Motor neuron (in vitro differentiated cells): Measurements from ENCODE around the gene TRANK1. TPM values are rescaled to one million over a fixed set of nuclear protein-coding genes. Genes with fewer than 3 reads are reported as not detected.

Experiments used
- ATAC-seq, 8 experiments: fragments of 200-7000 bp; cut with Tn5 transposase; replicated peaks in 6 of 8; 2 replicates each; pipeline ENCODE4 v1.8.0; 2021; ENCODE audit warnings: mild to moderate bottlenecking in 8 of 8, moderate library complexity in 8 of 8
- H3K27ac ChIP-seq, 2 donors: fragments of 250-450 bp; sonication (Bioruptor Pico); 2 replicates each; pipeline ENCODE4 v1.9.0; 2021; ENCODE audit warnings: antibody characterized with exemption in 2 of 2, mild to moderate bottlenecking in 2 of 2, moderate library complexity in 1 of 2
- H3K4me1 ChIP-seq, 2 donors: fragments of 250-450 bp; sonication (Bioruptor Pico); replicated peaks in 1 of 2; 2 replicates each; pipeline ENCODE4 v1.6.1; 2021; ENCODE audit warnings: antibody characterized with exemption in 2 of 2, mild to moderate bottlenecking in 2 of 2, moderate library complexity in 1 of 2
- H3K4me3 ChIP-seq, 5 donors: fragments of 250-450 bp; sonication (Bioruptor Pico); 2 replicates each; pipeline ENCODE4 v1.9.0; 2021; ENCODE audit warnings: antibody characterized with exemption in 5 of 5, mild to moderate bottlenecking in 5 of 5, moderate library complexity in 4 of 5
- WGBS, 10 experiments: fragments of 450-650 bp; shearing (Covaris generic); methylation state at CpG; one replicate each; pipeline ENCODE4 v1.0.0; 2022; 5-methylcytosine and 5-hydroxymethylcytosine counted together
- in situ Hi-C, 9 experiments: fragments of 400-800 bp; cut with MboI; loops; one replicate each; pipeline ENCODE4 v1.15.0; 2021; ENCODE audit warnings: low sequenced_read_pairs in 9 of 9, low pct_unique_long_range_greater_than_20kb in 2 of 9; ENCODE audit not compliant: unreplicated experiment in 9 of 9
- total RNA-seq, 8 experiments: library from RNA; unstranded; fragments of 300-600 nt; gene quantifications; 2 replicates each; pipeline versions ENCODE4 v1.2.3 to v1.2.4, GENCODE V29; 2022

The TRANK1 gene
- total RNA-seq, 8 experiments from 2014 or later: 0.37 to 22.8 (median 2.0) TPM

- in situ Hi-C loops: no loop called here
- 14 to 100% (median 80%) methylated on average over 1 to 2 of the region's 2 CpGs; no CpG with 5 or more reads in 5 of the 10 experiments for WGBS, 10 experiments
- ATAC-seq: no peak
- H3K27ac ChIP-seq: no peak overlapping the region
- H3K4me3 ChIP-seq: no peak overlapping the region
- no peaks in the 10 kb centered on the region for H3K4me1 ChIP-seq
Measured at GRCh38 chr3:36777424-36778218, 167.2 kb downstream of the TRANK1 start.

Other genes starting within 250 kb of the TRANK1 start
- gene DCLK3, start 180.5 kb downstream of the TRANK1 start, total RNA-seq: 1 to 10 TPM in 1 of 8 experiments, under 1 TPM in 7; 0.04 to 1.4 (median 0.62) TPM
- gene EPM2AIP1, start 48.1 kb upstream of the TRANK1 start, total RNA-seq: 10 to 100 TPM in 7 of 8 experiments, 1 to 10 TPM in 1; 6.5 to 34.9 (median 23.4) TPM
- 10 to 100 TPM; 17.4 to 53.3 (median 47.6) TPM for gene MLH1, start 48.5 kb upstream of the TRANK1 start, total RNA-seq
- 10 to 100 TPM; 29.6 to 57.9 (median 42.7) TPM for gene LRRFIP2, start 229.5 kb upstream of the TRANK1 start, total RNA-seq